HL-60/S4 treated with retinoic acid at 250 ng/mL for 4 days and 3 days (cell line): ENCODE data around the gene CDH23.

Source experiments
- in situ Hi-C: fragments of 300-500 bp; cut with MboI; formaldehyde crosslinking; loops from 2 replicates; pipeline ENCODE4 v1.7.0; 2022; ENCODE audit warnings: low sequenced_read_pairs

CDH23 gene

GRCh38 chr10:71744897-71745663 lies 348.4 kb downstream of the CDH23 start:
- in situ Hi-C loops, result no loop called here

- in situ Hi-C loops, result no loop called here
These were observed 349.0 kb downstream of the CDH23 start for GRCh38 chr10:71745664-71746250.

GRCh38 chr10:71746344-71747037 lies 349.8 kb downstream of the CDH23 start:
- in situ Hi-C loops, result no loop called here

GRCh38 chr10:71747039-71747531 lies 350.4 kb downstream of the CDH23 start:
- in situ Hi-C loops, result no loop called here

GRCh38 chr10:71747551-71748523 lies 351.1 kb downstream of the CDH23 start:
- in situ Hi-C loops, result no loop called here

- in situ Hi-C loops, result no loop called here
These were observed 352.0 kb downstream of the CDH23 start for GRCh38 chr10:71748671-71749191.

- in situ Hi-C loops, result no loop called here
These were observed 352.7 kb downstream of the CDH23 start for GRCh38 chr10:71749396-71749795.

GRCh38 chr10:71750124-71750841 lies 353.6 kb downstream of the CDH23 start:
- in situ Hi-C loops, result no loop called here

- in situ Hi-C loops, result no loop called here
These were observed 354.3 kb downstream of the CDH23 start for GRCh38 chr10:71750986-71751385.

- in situ Hi-C loops, result no loop called here
These were observed 354.9 kb downstream of the CDH23 start for GRCh38 chr10:71751515-71752224.

- in situ Hi-C loops, result no loop called here
These were observed 355.8 kb downstream of the CDH23 start for GRCh38 chr10:71752391-71753090.

- in situ Hi-C loops, result no loop called here
These were observed 356.6 kb downstream of the CDH23 start for GRCh38 chr10:71753091-71753959.

GRCh38 chr10:71753960-71754505 lies 357.3 kb downstream of the CDH23 start:
- in situ Hi-C loops, result no loop called here

GRCh38 chr10:71754562-71754961 lies 357.8 kb downstream of the CDH23 start:
- in situ Hi-C loops, result no loop called here

- in situ Hi-C loops, result no loop called here
These were observed 358.6 kb downstream of the CDH23 start for GRCh38 chr10:71755179-71755879.

GRCh38 chr10:71756311-71757191 lies 359.8 kb downstream of the CDH23 start:
- in situ Hi-C loops, result no loop called here
